HG03159 (cell line): ENCODE measurements around the gene GAPDH.
"Not testable (repeated sequence)": the region's sequence is repeated elsewhere in the genome, so short reads cannot be mapped to it uniquely, and the experiment has no call there.

Experiments
- ATAC-seq: cut with Tn5 transposase; IDR thresholded peaks from one replicate; pipeline ENCODE4 v1.9.1; 2021; ENCODE audit warnings: mild to moderate bottlenecking, moderate library complexity; ENCODE audit not compliant: unreplicated experiment

The GAPDH gene

GRCh38 chr12:6541371-6542165 is 7.3 kb downstream of the GAPDH start:
- ATAC-seq = no peak

- ATAC-seq = no peak
These were observed 8.1 kb downstream of the GAPDH start for GRCh38 chr12:6542209-6543009.

- no peak for ATAC-seq
These were observed 11.7 kb downstream of the GAPDH start for GRCh38 chr12:6546016-6546415.

- no peak for ATAC-seq
These were observed 13.2 kb downstream of the GAPDH start for GRCh38 chr12:6547566-6547965.

GRCh38 chr12:6547987-6548386 is 13.7 kb downstream of the GAPDH start:
- ATAC-seq = no peak

- ATAC-seq = no peak
These were observed 14.2 kb downstream of the GAPDH start for GRCh38 chr12:6548556-6548955.

GRCh38 chr12:6548966-6549683 is 14.8 kb downstream of the GAPDH start:
- ATAC-seq = no peak

GRCh38 chr12:6549684-6550151 is 15.4 kb downstream of the GAPDH start:
- no peak for ATAC-seq

GRCh38 chr12:6550294-6551062 is 16.2 kb downstream of the GAPDH start:
- ATAC-seq = no peak

- no peak for ATAC-seq
These were observed 16.7 kb downstream of the GAPDH start for GRCh38 chr12:6551063-6551461.

- no peak for ATAC-seq
These were observed 17.3 kb downstream of the GAPDH start for GRCh38 chr12:6551496-6552139.

GRCh38 chr12:6552140-6552551 is 17.8 kb downstream of the GAPDH start:
- no peak for ATAC-seq

GRCh38 chr12:6553051-6553868 is 18.9 kb downstream of the GAPDH start:
- no peak for ATAC-seq

- ATAC-seq = peak; percentile 55
These were observed 20.1 kb downstream of the GAPDH start for GRCh38 chr12:6554168-6555017.

GRCh38 chr12:6555018-6555691 is 20.8 kb downstream of the GAPDH start:
- no peak for ATAC-seq

- not testable (repeated sequence) for ATAC-seq
These were observed 22.1 kb downstream of the GAPDH start for GRCh38 chr12:6556496-6556817.

GRCh38 chr12:6556857-6557256 is 22.5 kb downstream of the GAPDH start:
- no peak for ATAC-seq
